ENCODE measurements around the gene FADS1. TPM values are rescaled to one million over a fixed set of nuclear protein-coding genes. Genes with fewer than 3 reads are reported as not detected.

FADS1 gene
- total RNA-seq, 1 donor from 2014 or later: 94.7 TPM

DNA sequence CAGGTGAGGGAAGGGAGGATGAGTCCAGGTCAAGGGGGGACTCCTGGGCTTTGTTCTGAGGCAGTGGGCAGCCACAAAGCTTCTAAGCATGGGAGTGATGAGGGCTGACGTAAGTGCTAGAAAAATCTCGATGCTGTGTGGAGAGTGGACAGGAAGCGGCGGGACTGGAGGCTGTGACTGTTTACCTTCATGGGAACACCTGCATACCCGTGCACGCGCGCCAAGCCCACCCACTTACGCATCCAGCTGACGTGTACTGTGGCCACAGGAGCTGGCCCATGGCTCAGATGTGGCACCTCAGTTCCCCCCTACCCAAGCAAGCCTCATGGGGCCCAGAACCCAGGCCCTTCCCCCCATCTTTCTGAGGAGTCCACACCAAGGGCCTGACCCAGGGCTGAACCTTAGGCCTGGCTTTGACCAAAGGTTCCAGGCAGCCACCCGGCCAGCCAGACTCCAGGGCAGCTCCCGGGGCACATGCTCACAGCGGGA, 50.4 kb downstream of the FADS1 start:
- Mint-ChIP-seq H3K27ac (no peak overlapping the region), H3K9me3 (no peaks in the 10 kb centered on the region), H3K4me3 (no peak overlapping the region), H3K27me3 (peaks cover 3% of the 10 kb centered on the region), H3K36me3 (ENCODE audit: low read depth) (no peaks in the 10 kb centered on the region), H3K4me1 (peaks cover 2% of the 10 kb centered on the region)
- intact Hi-C loops (cut with micrococcal nuclease): no loop called here
- DNase-seq: no peak

DNA sequence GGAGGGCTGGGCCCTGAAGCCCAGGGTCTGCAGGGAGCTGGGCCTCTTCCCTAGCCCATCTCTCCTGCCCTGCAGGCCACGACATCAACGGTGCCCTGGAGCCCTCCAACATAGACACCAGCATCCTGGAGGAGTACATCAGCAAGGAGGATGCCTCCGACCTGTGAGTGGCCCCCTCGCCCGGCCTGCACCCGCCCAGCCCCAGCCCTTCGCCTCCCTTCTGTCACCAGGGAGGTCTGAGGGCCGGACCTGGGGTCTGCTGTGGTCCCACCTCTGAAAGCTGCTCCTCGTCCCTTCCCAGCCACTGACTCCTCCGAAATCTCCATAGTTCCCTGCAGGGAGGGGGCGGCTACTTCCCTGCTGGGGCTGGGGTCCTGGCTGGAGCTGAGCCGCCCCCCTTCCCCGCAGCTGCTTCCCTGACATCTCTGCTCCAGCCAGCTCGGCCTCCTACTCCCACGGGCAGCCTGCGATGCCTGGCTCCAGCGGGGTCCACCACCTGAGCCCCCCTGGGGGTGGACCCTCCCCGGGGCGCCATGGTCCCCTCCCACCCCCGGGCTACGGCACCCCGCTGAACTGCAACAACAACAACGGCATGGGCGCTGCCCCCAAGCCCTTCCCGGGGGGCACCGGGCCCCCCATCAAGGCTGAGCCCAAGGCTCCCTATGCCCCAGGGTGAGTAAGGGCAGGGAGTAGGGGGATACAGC, 51.1 kb downstream of the FADS1 start:
- no peaks in the 10 kb centered on the region for H3K4me1 Mint-ChIP-seq

GRCh38 chr11:61764606-61765260, 52.1 kb downstream of the FADS1 start:
- DNase-seq: no peak
- H3K36me3 Mint-ChIP-seq (ENCODE audit: low read depth): no peaks in the 10 kb centered on the region
- no peaks in the 10 kb centered on the region for H3K4me1 Mint-ChIP-seq
- peaks cover 3% of the 10 kb centered on the region for H3K27me3 Mint-ChIP-seq
- no peaks in the 10 kb centered on the region for H3K9me3 Mint-ChIP-seq
- intact Hi-C loops (cut with micrococcal nuclease): no loop called here
- no peak overlapping the region for H3K4me3 Mint-ChIP-seq
- no peak overlapping the region for H3K27ac Mint-ChIP-seq

More for the DNA sequence above, 51.1 kb downstream of the FADS1 start:
- Mint-ChIP-seq H3K36me3 (ENCODE audit: low read depth) (no peaks in the 10 kb centered on the region), H3K27ac (no peak overlapping the region), H3K4me3 (no peak overlapping the region), H3K27me3 (peaks cover 3% of the 10 kb centered on the region), H3K9me3 (no peaks in the 10 kb centered on the region)
- no peak for DNase-seq
- intact Hi-C loops (cut with micrococcal nuclease): no loop called here

GRCh38 chr11:61763930-61764605, 52.7 kb downstream of the FADS1 start:
- no peaks in the 10 kb centered on the region for H3K9me3 Mint-ChIP-seq
- no peak overlapping the region for H3K4me3 Mint-ChIP-seq
- no peak overlapping the region for H3K27ac Mint-ChIP-seq
- no peaks in the 10 kb centered on the region for H3K36me3 Mint-ChIP-seq (ENCODE audit: low read depth)
- no peaks in the 10 kb centered on the region for H3K4me1 Mint-ChIP-seq
- peaks cover 3% of the 10 kb centered on the region for H3K27me3 Mint-ChIP-seq
- DNase-seq: no peak
- intact Hi-C loops (cut with micrococcal nuclease): no loop called here

- peaks cover 3% of the 10 kb centered on the region for H3K27me3 Mint-ChIP-seq
- H3K36me3 Mint-ChIP-seq (ENCODE audit: low read depth): no peaks in the 10 kb centered on the region
- no peaks in the 10 kb centered on the region for H3K9me3 Mint-ChIP-seq
Observed at GRCh38 chr11:61762798-61763197, 54.0 kb downstream of the FADS1 start.

DNA sequence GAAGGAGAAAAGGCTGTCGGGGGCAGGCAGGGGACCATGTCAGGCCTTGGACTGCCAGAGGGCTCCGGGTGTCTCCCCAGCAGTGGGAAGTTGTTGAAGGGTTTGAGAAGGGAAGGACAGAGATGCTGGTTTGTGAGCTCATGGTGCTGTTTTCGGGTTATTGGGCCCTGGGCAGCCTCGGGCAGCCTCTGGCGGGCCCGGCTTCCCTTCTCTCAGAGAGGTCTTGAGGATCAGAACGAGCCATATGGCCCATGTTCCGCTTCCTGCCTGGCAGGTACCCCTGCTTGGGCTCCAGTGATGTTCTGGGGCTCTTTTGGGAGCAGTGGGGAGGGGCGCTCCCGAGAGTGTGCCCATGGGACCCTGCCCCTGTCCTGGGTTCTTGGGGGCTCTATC, 54.6 kb downstream of the FADS1 start:
- Mint-ChIP-seq H3K27me3 (peaks cover 3% of the 10 kb centered on the region), H3K27ac (no peak overlapping the region), H3K4me1 (no peaks in the 10 kb centered on the region), H3K4me3 (no peak overlapping the region), H3K9me3 (no peaks in the 10 kb centered on the region), H3K36me3 (ENCODE audit: low read depth) (no peaks in the 10 kb centered on the region)
- DNase-seq: no peak
- intact Hi-C loops (cut with micrococcal nuclease): no loop called here

More at GRCh38 chr11:61762798-61763197, 54.0 kb downstream of the FADS1 start:
- Mint-ChIP-seq H3K4me1 (no peaks in the 10 kb centered on the region), H3K4me3 (no peak overlapping the region), H3K27ac (no peak overlapping the region)
- DNase-seq: no peak
- intact Hi-C loops (cut with micrococcal nuclease): no loop called here

DNA sequence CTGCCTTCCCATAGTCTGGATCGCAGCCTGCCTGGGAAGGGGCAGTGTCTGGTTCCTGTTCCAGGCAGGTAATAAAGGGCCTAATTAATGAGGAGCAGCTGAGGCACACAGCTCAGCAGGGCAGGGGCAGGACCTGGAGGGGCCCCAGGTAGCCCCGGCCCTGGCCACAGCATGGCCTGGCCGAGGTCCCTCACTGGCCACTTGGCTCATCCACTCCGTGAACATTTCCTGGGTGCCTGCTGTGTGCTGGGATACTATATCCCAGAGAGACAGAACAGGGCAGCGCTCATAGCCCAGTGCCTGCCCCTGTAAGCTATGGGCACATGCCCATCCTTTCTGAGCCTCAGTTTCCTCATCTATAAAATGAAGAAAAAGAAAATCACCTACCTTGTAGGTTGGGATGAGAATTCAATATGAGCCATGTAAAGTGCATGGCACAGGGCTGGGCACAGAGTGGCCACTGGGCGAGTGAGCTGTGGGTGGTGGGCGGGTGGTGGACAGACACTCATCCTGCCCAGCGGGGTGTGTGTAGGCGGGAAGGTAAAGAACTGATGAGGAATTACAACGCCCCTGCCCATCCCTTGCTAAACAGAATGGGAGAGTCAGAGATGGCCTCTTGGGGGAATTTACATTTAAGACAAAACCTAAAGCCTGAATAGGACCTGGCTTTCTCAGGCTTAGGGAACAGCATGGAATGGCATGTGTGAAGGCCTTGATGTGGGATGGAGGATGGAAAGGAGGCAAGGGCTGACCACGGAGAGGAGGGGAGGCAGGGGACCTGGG, 55.2 kb downstream of the FADS1 start:
- H3K4me1 Mint-ChIP-seq: no peaks in the 10 kb centered on the region
- H3K27me3 Mint-ChIP-seq: peaks cover 3% of the 10 kb centered on the region
- no peak overlapping the region for H3K4me3 Mint-ChIP-seq
- DNase-seq: no peak
- intact Hi-C loops (cut with micrococcal nuclease): no loop called here
- H3K36me3 Mint-ChIP-seq (ENCODE audit: low read depth): no peaks in the 10 kb centered on the region
- no peaks in the 10 kb centered on the region for H3K9me3 Mint-ChIP-seq
- H3K27ac Mint-ChIP-seq: no peak overlapping the region

- H3K36me3 Mint-ChIP-seq (ENCODE audit: low read depth): no peaks in the 10 kb centered on the region
- H3K4me1 Mint-ChIP-seq: peaks cover 5% of the 10 kb centered on the region
- H3K9me3 Mint-ChIP-seq: no peaks in the 10 kb centered on the region
- no peak for DNase-seq
- no peak overlapping the region for H3K4me3 Mint-ChIP-seq
- no peak overlapping the region for H3K27ac Mint-ChIP-seq
- H3K27me3 Mint-ChIP-seq: peaks cover 3% of the 10 kb centered on the region
- intact Hi-C loops (cut with micrococcal nuclease): no loop called here
Observed at GRCh38 chr11:61760946-61761345, 55.9 kb downstream of the FADS1 start.

DNA sequence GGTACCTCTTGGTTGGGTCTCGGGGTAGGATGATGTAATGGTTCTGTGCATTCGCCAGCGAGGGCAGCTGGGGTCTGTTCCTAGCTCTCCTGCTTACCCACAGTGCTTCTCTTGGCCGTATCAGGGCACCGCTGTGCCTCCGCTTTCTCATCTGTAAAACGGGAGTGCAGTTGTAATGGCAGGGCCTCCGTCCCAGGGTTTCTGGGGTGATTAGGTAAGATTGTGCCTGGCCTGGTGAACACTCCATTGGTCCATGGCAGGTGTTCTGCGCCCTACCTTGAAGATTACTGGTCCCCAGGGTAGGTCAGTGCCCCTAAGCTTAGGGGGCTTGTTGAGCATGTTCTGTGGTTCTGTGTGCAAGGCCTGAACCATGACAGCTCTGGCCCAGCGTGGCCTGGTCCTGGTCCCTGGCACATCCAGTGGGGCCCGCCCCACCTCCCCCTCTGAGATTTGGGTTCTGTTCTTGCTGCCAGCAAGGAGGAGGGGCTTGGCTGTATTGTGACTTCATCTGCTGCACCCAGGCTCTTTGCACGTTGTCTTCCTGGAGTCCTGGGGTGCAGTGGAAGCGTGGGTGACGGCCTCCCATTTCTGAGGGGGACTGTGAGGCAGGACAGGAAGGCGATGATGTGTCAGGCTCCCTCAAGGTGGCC, 59.5 kb downstream of the FADS1 start:
- DNase-seq: no peak
- intact Hi-C loops (cut with micrococcal nuclease): no loop called here
- H3K27me3 Mint-ChIP-seq: peaks cover 15% of the 10 kb centered on the region
- H3K27ac Mint-ChIP-seq: no peak overlapping the region
- H3K36me3 Mint-ChIP-seq (ENCODE audit: low read depth): no peaks in the 10 kb centered on the region
- no peaks in the 10 kb centered on the region for H3K9me3 Mint-ChIP-seq
- H3K4me3 Mint-ChIP-seq: no peak overlapping the region
- peaks cover 8% of the 10 kb centered on the region for H3K4me1 Mint-ChIP-seq

- no peak for DNase-seq
- H3K27me3 Mint-ChIP-seq: peaks cover 14% of the 10 kb centered on the region
- H3K9me3 Mint-ChIP-seq: no peaks in the 10 kb centered on the region
- H3K27ac Mint-ChIP-seq: peak overlapping the region; percentile 60
- H3K4me3 Mint-ChIP-seq: no peak overlapping the region
- intact Hi-C loops (cut with micrococcal nuclease): no loop called here
- no peaks in the 10 kb centered on the region for H3K36me3 Mint-ChIP-seq (ENCODE audit: low read depth)
- peaks cover 8% of the 10 kb centered on the region for H3K4me1 Mint-ChIP-seq
Observed at GRCh38 chr11:61756452-61757212, 60.2 kb downstream of the FADS1 start.

DNA sequence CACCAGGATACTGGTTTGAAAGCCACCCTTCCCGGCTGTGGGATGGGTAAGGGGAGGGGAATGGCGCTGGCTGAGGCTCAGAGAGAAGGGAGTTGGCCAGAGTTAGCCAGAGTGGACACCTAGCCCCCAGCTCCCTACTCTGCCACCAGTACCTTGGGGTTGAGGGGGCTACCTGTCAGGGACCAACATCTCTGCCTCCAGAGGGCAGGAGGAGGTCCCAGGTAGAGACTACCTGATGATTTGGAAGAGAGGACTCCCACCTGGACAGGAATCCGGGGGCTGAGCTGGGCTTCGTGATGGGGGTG, 60.7 kb downstream of the FADS1 start:
- intact Hi-C loops (cut with micrococcal nuclease): no loop called here
- H3K4me1 Mint-ChIP-seq: peaks cover 9% of the 10 kb centered on the region

GRCh38 chr11:61754534-61755482, 62.0 kb downstream of the FADS1 start:
- no peaks in the 10 kb centered on the region for H3K36me3 Mint-ChIP-seq (ENCODE audit: low read depth)
- no peak for DNase-seq
- H3K27ac Mint-ChIP-seq: no peak overlapping the region
- peaks cover 10% of the 10 kb centered on the region for H3K4me1 Mint-ChIP-seq
- peaks cover 22% of the 10 kb centered on the region for H3K27me3 Mint-ChIP-seq
- intact Hi-C loops (cut with micrococcal nuclease): no loop called here
- no peaks in the 10 kb centered on the region for H3K9me3 Mint-ChIP-seq
- no peak overlapping the region for H3K4me3 Mint-ChIP-seq

More for the DNA sequence above, 60.7 kb downstream of the FADS1 start:
- Mint-ChIP-seq H3K27me3 (peaks cover 17% of the 10 kb centered on the region), H3K9me3 (no peaks in the 10 kb centered on the region), H3K4me3 (no peak overlapping the region), H3K27ac (peak overlapping the region; percentile 60), H3K36me3 (ENCODE audit: low read depth) (no peaks in the 10 kb centered on the region)
- DNase-seq: no peak
